H9 (cell line): ENCODE data around the gene STRIP1. TPM values are rescaled to one million over a fixed set of nuclear protein-coding genes. Genes with fewer than 3 reads are reported as not detected.

Experiments
- DNase-seq: peaks from one replicate; pipeline ENCODE4 v3.0.0-alpha.2; 2017
- H2AFZ ChIP-seq: one replicate; pipeline ENCODE4 v1.6.1; 2013; ENCODE audit warnings: mild to moderate bottlenecking, low read length, control low read depth, moderate library complexity
- H2AK5ac ChIP-seq: 2 replicates; pipeline ENCODE4 v1.6.1; 2013; ENCODE audit warnings: low read length, control low read depth, mixed read lengths; ENCODE audit not compliant: insufficient read length
- H2BK120ac ChIP-seq: one replicate; pipeline ENCODE4 v1.6.1; 2013; ENCODE audit warnings: low read depth, mild to moderate bottlenecking, low read length, control low read depth, inconsistent platforms; ENCODE audit not compliant: poor library complexity, severe bottlenecking
- H2BK12ac ChIP-seq: 2 replicates; pipeline ENCODE4 v1.6.1; 2013; ENCODE audit warnings: low read length, control low read depth, mixed read lengths, low read depth; ENCODE audit not compliant: insufficient read length
- H2BK15ac ChIP-seq: 2 replicates; pipeline ENCODE4 v1.6.1; 2013; ENCODE audit warnings: low read depth, low read length, control low read depth
- H2BK20ac ChIP-seq: one replicate; pipeline ENCODE4 v1.6.1; 2013; ENCODE audit warnings: low read depth, mild to moderate bottlenecking, low read length, control low read depth, inconsistent platforms; ENCODE audit not compliant: poor library complexity, severe bottlenecking
- H2BK5ac ChIP-seq: 2 replicates; pipeline ENCODE4 v1.6.1; 2013; ENCODE audit warnings: low read length, control low read depth, mixed read lengths; ENCODE audit not compliant: insufficient read length
- H3K14ac ChIP-seq: 2 replicates; pipeline ENCODE4 v1.6.1; 2013; ENCODE audit warnings: low read length, control low read depth; ENCODE audit not compliant: insufficient read depth
- H3K18ac ChIP-seq: 2 replicates; pipeline ENCODE4 v1.6.1; 2013; ENCODE audit warnings: low read depth, mild to moderate bottlenecking, mixed read lengths, low read length, control low read depth; ENCODE audit not compliant: insufficient read length
- H3K23ac ChIP-seq: 2 replicates; pipeline ENCODE4 v1.6.1; 2013; ENCODE audit warnings: low read length, control low read depth, mixed read lengths, low read depth; ENCODE audit not compliant: insufficient read length
- H3K23me2 ChIP-seq: 2 replicates; pipeline ENCODE4 v1.6.1; 2013; ENCODE audit warnings: low read depth, mild to moderate bottlenecking, mixed read lengths, low read length, control low read depth; ENCODE audit not compliant: insufficient read length, poor library complexity, severe bottlenecking
- H3K27ac ChIP-seq: 2 replicates; pipeline ENCODE4 v1.5.1; 2013; ENCODE audit warnings: low read length, control low read depth, mixed read lengths, low read depth; ENCODE audit not compliant: insufficient read length
- H3K27me3 ChIP-seq: 2 replicates; pipeline ENCODE4 v1.6.1; 2013; ENCODE audit warnings: low read length, control low read depth, inconsistent platforms; ENCODE audit not compliant: insufficient read depth
- H3K4ac ChIP-seq: 2 replicates; pipeline ENCODE4 v1.6.1; 2013; ENCODE audit warnings: low read depth, mild to moderate bottlenecking, control low read depth, inconsistent platforms, low read length, moderate library complexity
- H3K4me1 ChIP-seq: 2 replicates; pipeline ENCODE4 v1.6.1; 2013; ENCODE audit warnings: low read length, control low read depth, inconsistent platforms; ENCODE audit not compliant: insufficient read depth
- H3K4me2 ChIP-seq: 2 replicates; pipeline ENCODE4 v1.6.1; 2013; ENCODE audit warnings: low read length, control low read depth, mixed read lengths; ENCODE audit not compliant: insufficient read length, insufficient read depth
- H3K56ac ChIP-seq: 2 replicates; pipeline ENCODE4 v1.6.1; 2013; ENCODE audit warnings: low read depth, mild to moderate bottlenecking, mixed read lengths, low read length, control low read depth; ENCODE audit not compliant: insufficient read length
- H3K79me1 ChIP-seq: 2 replicates; pipeline ENCODE4 v1.6.1; 2013; ENCODE audit warnings: low read depth, mild to moderate bottlenecking, moderate library complexity, low read length, control low read depth, inconsistent platforms; ENCODE audit not compliant: insufficient read depth, poor library complexity, severe bottlenecking
- H3K79me2 ChIP-seq: 2 replicates; pipeline ENCODE4 v1.6.1; 2013; ENCODE audit warnings: low read length, control low read depth, inconsistent platforms; ENCODE audit not compliant: insufficient read depth
- H3K9ac ChIP-seq: 2 replicates; pipeline ENCODE4 v1.6.1; 2013; ENCODE audit warnings: low read length, control low read depth, mixed read lengths; ENCODE audit not compliant: insufficient read length; ENCODE audit errors: extremely low read depth
- H3K9me3 ChIP-seq: one replicate; pipeline ENCODE4 v1.6.1; 2013; ENCODE audit warnings: low read depth, low read length, inconsistent platforms; ENCODE audit not compliant: control insufficient read depth
- H3T11ph ChIP-seq: one replicate; pipeline ENCODE4 v1.6.1; 2013; ENCODE audit warnings: mild to moderate bottlenecking, low read length, control low read depth, inconsistent platforms
- H4K20me1 ChIP-seq: one replicate; pipeline ENCODE4 v1.6.1; 2013; ENCODE audit not compliant: control insufficient read depth, insufficient read length, insufficient read depth
- H4K5ac ChIP-seq: 2 replicates; pipeline ENCODE4 v1.6.1; 2013; ENCODE audit warnings: low read depth, mild to moderate bottlenecking, mixed read lengths, low read length, control low read depth; ENCODE audit not compliant: insufficient read length
- H4K8ac ChIP-seq: replicated peaks from 2 replicates; pipeline ENCODE4 v1.6.1; 2013; ENCODE audit warnings: low read length, control low read depth, mixed read lengths, low read depth; ENCODE audit not compliant: insufficient read length
- H4K91ac ChIP-seq: 2 replicates; pipeline ENCODE4 v1.6.1; 2013; ENCODE audit warnings: low read depth, mild to moderate bottlenecking, moderate library complexity, mixed read lengths, low read length, control low read depth; ENCODE audit not compliant: insufficient read length
- H3K27ac Mint-ChIP-seq, 3 experiments: 2 replicates in 2 of 3; 3 replicates in 1 of 3; pipeline ENCODE4 v1.8.0; 2020 to 2021; ENCODE audit warnings: mixed read lengths in 3 of 3, mild to moderate bottlenecking in 1 of 3, moderate library complexity in 1 of 3
- H3K27me3 Mint-ChIP-seq: 2 replicates; pipeline ENCODE4 v1.8.0; 2021; ENCODE audit warnings: low read depth, mild to moderate bottlenecking, moderate library complexity, mixed read lengths
- H3K36me3 Mint-ChIP-seq, 3 experiments: 2 replicates in 2 of 3; 3 replicates in 1 of 3; pipeline ENCODE4 v1.8.0; 2020 to 2021; ENCODE audit warnings: low read depth in 3 of 3, mixed read lengths in 3 of 3; ENCODE audit not compliant: insufficient read depth in 1 of 3
- H3K4me1 Mint-ChIP-seq, 2 experiments: 2 replicates each; pipeline ENCODE4 v1.8.0; 2020; ENCODE audit warnings: mixed read lengths in 2 of 2
- H3K4me3 Mint-ChIP-seq, 2 experiments: 2 replicates in 1 of 2; 3 replicates in 1 of 2; pipeline ENCODE4 v1.8.0; 2020 to 2021; ENCODE audit warnings: mild to moderate bottlenecking in 2 of 2, mixed read lengths in 2 of 2, moderate library complexity in 1 of 2
- H3K9me3 Mint-ChIP-seq, 2 experiments: 2 replicates in 1 of 2; 3 replicates in 1 of 2; pipeline ENCODE4 v1.8.0; 2020; ENCODE audit warnings: mild to moderate bottlenecking in 2 of 2, mixed read lengths in 2 of 2, moderate library complexity in 1 of 2
- CTCF ChIP-seq: fragments of 200-600 bp; sonication (generic); conservative IDR thresholded peaks from 3 replicates; pipeline ENCODE4 v1.8.0; 2021; ENCODE audit warnings: antibody characterized with exemption, mild to moderate bottlenecking
- WGBS: extraction: QIAGEN DNeasy Blood & Tissue Kit; methylation state at CpG from one replicate; pipeline ENCODE4 v1.1.7; 2013; ENCODE audit warnings: missing lambda C conversion rate, low lambda C conversion rate, mixed read lengths; ENCODE audit not compliant: insufficient read length; ENCODE audit errors: extremely low coverage; 5-methylcytosine and 5-hydroxymethylcytosine counted together
- total RNA-seq: library from RNA; stranded (reverse); gene quantifications from 2 replicates; pipeline ENCODE4 v1.2.1, GENCODE V29; 2021

The STRIP1 gene
- total RNA-seq, 1 experiment from 2014 or later = 43.6 TPM

GRCh38 chr1:110018396-110018795 lies 16.0 kb upstream of the STRIP1 start:
- no peaks in the 10 kb centered on the region for H3K9me3 ChIP-seq
- H4K91ac ChIP-seq = no peak overlapping the region
- H4K5ac ChIP-seq = no peak overlapping the region
- H2AK5ac ChIP-seq = no peak overlapping the region
- Mint-ChIP-seq H3K27ac (no peak overlapping the region), H3K36me3 (peaks cover 55 to 93% (median 92%) of the 10 kb centered on the region in 3 experiments; a peak in 6 of 7 replicates), H3K4me1 (no peaks in the 10 kb centered on the region), H3K27me3 (no peaks in the 10 kb centered on the region), H3K4me3 (no peak overlapping the region), H3K9me3 (no peaks in the 10 kb centered on the region)
- no peak overlapping the region for H3K4me2 ChIP-seq
- no peak overlapping the region for H2BK15ac ChIP-seq
- H4K20me1 ChIP-seq = no peaks in the 10 kb centered on the region
- no peak for DNase-seq
- H3K4ac ChIP-seq = no peak overlapping the region
- no peak overlapping the region for H3T11ph ChIP-seq
- H3K79me1 ChIP-seq = no peaks in the 10 kb centered on the region
- H2BK120ac ChIP-seq = no peak overlapping the region
- H2BK5ac ChIP-seq = no peak overlapping the region
- no peak overlapping the region for H3K23ac ChIP-seq
- no peak overlapping the region for H2AFZ ChIP-seq
- H3K14ac ChIP-seq = no peak overlapping the region
- no peak overlapping the region for H3K27ac ChIP-seq
- no peaks in the 10 kb centered on the region for H3K79me2 ChIP-seq
- no peak overlapping the region for H3K56ac ChIP-seq
- no peak overlapping the region for H3K18ac ChIP-seq
- H3K23me2 ChIP-seq = no peaks in the 10 kb centered on the region
- no peak overlapping the region for H4K8ac ChIP-seq
- TF ChIP-seq CTCF = no peak
- no peak overlapping the region for H2BK20ac ChIP-seq
- no peak overlapping the region for H3K9ac ChIP-seq
- H3K27me3 ChIP-seq = no peaks in the 10 kb centered on the region
- WGBS = no CpG with 5 or more reads among the region's 9 CpGs
- H2BK12ac ChIP-seq = no peak overlapping the region
- H3K4me1 ChIP-seq = no peaks in the 10 kb centered on the region
